Suppressor macrophage treated with lipopolysaccharide for 4 hours (primary cell): Measurements from ENCODE around the gene TSKU.

Source experiments
- DNase-seq: peaks from one replicate; pipeline ENCODE4 v3.0.0-alpha.2; 2020

Gene TSKU

DNA sequence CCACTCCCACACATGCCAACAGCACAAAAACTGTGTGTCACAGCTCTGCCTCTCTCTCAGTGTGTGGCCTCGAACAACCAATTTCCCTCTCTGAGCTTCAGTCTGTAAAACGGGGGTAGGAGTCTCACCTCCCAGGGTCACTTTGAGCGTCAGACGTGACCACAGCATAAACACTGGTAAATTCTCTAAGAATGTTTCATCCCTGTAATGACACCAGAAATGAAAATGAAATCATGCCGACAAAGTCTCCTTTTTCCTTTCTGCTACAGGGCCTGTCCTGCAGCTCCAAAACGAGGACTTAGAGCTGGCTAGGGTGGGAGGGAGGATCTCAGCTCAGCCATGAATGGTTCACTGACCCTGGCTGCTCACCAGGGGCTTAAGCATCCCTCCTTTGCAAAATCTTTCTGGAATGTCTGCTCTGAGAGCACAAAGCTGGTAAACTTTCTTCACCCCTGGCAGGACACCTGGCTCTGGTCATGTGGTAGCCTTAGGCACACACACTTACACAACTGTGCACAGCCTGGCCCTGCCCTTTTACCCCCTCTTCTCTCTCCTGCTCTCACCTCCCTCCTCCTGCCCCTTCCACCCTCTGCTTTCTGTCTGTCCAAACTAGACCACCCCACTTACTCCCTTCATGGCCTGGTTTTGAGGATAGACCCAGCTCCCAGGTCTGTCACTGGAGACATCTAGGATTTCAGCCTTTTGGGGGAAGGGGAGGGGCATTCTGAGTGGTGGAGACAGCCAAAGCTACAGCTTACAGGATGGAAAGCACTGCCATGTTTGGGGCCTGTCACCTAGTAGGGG, 12.3 kb upstream of the TSKU start:
- DNase-seq, result no peak

DNA sequence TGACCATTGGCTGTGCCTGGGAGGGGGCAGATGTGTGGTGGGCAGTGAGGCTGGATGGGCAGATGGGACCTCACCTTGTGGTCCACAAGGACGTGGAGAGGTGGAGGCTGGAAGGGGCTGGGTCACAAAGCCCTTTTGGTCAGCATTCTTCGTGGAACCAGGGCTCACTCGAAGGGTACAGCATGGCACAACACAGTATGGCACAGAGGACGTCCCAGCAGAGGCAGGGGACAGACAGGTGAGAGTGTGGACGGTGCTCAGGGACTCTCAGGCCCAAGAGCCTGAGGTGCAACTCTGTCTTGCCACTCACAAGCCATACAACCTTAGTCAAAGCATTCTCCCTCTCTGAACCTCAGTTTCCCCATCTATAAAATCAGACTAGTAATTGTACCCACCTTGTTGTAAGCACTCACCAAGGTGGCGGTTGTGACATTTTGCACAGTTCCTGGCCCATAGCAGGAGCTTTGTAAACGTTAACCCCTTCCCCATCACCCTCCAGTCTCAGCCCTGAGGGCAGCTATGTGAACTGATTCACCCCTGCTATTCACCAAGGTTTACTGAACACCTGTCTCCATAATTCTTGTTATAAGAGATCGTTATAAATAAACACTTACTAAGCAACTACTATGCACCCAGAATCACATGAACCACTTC, 11.6 kb upstream of the TSKU start:
- DNase-seq, result no peak

DNA sequence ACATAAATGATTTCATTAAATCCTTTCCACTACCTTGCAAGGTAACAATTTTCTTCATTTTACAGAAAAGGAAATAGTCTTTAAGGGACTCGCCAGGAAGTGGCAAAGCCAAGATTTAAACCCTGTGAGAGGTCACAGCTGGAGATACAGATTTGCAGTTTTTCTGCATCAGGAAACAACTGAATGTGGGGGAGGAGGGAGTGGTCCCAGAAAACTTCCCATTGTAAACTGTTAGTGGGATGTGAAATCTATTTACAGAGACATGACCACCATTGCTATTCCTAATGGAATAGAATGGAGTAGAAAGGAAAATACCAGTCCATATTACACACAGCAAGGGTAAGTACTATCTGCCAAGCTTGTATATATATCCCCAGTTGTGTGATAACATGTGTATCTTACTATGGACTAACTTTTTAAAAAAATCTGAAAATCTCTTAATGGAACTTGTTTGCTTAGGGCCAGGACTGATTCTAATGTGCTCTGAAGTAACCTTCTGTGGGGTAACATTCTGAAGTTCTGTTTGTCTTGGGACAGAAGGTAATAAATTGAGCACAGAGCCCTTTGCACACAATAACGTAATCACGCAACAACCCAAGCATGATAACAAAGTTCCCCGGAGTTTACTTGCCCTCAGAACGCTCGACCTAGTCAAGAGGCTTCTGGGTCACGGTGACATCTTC, 10.9 kb upstream of the TSKU start:
- no peak for DNase-seq

DNA sequence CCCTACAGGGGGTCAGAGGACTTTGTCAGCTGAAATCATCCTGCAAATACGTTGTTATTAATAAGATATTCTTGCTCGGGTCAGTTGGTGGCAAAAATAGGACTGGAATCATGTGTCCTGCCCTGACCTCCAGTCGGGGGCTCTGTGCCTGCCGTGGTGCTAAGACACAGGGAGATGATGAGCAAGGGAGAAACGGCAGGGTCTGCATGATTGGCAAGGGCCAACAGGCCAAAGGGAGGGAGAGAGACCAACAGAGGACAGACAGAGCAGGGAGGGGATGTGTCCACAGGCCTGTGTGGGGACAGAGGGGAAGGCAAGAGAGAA, 10.4 kb upstream of the TSKU start:
- DNase-seq, result no peak

DNA sequence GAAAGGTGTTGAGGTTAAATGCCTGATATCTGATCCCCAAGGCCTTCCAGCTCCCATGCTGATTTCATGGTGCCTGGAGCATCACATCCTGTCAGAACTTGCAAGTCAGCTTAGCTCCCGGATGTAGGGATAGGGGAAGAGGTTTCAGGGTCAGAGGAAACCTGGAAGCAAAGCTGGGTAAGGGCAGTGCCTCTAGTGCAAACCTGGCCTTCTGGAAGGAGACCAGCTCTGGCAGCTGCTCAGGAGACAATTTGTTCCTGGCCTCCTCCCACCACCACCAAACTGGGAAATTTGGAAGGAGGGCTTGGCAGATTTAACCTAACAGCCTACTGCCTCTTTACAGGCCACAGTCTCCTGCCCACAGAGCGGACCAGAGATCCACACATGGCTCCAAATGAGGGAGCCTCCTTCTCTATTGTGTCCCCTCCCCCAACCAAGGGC, 9.2 kb upstream of the TSKU start:
- no peak for DNase-seq

DNA sequence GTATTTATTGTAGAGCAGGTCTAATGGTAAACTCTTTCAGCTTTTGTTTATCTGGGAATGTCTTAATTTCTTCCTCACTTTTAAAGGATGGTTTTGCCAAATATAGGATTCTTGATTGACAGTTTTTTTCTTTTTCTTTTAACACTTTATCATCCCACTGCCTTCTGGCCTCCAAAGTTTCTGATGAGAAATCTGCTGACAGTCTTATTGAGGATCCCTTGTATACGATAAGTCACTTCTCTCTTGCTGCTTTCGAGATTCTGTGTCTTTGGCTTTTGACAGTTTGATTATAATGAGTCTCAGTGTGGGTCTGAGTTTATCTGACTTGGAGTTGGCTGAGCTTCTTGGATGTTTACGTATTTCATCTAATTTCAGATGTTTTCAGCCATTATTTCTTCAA, 6.7 kb upstream of the TSKU start:
- DNase-seq, result no peak

DNA sequence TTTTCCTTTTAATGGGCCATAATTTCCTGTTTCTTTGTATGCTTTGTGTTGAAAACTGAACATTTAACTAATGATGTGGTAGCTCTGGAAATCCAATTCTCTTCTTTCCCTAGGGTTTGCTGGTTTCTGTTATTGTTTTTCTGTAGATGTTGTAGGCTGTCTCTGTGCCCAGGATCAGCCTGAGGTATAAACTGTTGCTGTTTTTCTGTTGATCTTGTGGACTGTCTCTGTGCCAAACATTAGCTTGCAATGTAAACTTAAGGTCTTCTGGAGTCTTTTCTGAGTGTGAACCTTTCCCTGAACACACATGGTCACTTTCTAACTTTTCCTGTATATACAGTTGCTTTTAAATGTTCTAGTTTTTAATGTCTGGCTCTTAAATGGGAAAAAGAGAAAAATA, 5.9 kb upstream of the TSKU start:
- no peak for DNase-seq

DNA sequence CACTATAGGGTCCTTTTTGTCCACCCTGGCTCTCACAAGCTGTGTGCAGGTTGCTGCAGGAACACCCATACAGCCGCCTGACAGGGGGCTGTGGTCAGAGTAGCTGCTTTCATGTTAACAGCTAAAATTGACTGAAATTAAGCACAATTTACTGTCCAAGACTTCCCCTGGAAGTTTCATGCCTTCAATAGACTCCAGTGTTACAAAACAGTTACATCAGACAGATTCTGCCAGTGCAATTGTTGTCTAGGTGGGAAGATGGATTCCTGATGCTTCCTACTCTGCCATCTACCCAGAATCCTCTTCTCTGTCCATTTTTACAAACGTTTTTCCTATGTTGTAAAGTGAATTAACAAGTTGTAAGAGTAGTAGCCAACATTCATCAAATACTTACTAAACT, 5.3 kb upstream of the TSKU start:
- no peak for DNase-seq

DNA sequence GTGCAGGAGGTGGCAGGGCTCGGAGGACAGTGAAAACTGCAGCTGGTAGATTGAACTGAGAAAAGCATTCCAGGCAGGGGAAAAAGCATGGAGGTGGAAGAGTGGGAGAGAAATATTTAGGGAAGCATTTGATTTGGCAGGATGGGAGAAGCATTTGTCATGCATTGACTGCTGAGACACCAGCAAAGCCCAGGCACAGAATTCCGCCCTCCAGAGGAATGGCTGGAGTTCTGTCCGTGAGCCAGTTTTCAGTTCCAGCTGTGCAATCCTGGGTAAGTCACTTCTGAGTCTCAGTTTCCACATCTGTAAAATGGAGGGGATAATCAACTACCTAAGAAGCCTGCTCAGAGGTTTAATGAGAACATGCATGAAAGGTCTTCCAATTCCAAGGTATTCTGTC, 4.3 kb upstream of the TSKU start:
- no peak for DNase-seq

DNA sequence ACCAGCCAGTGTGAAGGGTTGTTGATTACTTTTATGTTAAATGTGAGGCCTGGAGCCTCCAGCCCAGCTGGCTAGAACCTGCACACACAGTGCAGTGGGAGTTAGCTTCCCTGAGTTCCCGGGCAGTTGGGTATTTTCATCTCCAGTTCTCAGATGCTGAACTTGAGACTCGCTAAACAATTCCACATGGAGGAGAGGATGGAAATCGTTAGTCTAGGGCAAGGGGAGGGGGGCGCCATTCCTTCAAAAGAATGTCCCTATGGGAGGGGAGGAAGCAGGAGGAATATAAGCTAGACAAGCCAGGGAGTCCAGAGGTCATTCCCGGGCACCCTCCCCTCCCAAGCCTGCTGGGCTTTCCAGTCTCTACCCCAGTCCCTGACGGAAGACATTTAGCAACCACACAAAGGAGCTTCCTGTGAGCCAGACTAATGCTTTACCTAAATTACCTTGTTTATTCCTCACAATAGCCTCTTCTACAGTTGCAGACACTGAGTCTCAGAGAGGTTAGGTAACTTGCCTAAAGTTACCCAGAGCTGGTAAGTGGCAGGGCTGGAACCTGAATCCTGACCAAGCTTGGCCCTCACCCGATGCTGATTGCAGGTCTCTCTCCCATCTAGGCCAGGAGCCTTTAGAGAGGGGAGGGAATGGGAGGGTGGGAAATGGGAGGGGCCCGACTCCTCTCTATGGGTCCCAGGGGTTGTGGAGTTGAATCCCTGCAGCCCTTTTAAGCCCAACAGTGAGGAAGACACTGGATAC, 1.9 kb upstream of the TSKU start:
- no peak for DNase-seq

DNA sequence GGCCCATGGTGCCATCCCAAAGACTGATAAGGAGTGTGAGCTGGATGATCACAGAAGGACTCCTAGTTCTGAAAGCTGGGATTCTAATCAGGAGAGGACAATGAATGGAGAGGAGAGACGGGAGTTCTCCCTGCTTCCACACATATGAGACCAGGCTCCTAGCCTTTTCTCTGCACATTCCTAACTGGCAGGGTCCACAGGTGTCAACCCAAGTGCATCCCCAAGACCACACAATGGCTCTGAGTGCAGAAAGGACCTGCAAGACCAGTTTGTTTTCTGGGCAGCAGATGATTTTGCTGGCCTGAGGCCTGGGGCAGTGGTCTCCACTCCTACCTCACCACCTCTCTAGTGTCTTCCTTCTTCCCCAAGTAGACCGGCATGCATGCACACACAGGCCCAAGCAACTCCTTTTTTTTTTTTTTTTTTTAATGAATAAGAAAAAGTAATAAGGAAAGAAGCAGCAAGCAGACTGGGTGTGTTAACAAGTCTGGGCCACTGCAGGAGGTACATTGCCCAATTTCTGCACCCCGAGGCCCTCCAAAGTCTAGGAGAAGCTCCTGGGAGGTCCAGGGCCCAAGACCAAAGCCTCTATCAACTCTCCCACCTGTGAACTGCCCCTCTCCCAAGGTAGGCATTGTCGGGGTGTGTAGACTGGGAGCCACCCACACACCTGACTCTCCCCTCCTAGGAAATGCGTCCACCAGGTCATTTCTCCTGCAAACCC, 1.2 kb upstream of the TSKU start:
- DNase-seq, result no peak

DNA sequence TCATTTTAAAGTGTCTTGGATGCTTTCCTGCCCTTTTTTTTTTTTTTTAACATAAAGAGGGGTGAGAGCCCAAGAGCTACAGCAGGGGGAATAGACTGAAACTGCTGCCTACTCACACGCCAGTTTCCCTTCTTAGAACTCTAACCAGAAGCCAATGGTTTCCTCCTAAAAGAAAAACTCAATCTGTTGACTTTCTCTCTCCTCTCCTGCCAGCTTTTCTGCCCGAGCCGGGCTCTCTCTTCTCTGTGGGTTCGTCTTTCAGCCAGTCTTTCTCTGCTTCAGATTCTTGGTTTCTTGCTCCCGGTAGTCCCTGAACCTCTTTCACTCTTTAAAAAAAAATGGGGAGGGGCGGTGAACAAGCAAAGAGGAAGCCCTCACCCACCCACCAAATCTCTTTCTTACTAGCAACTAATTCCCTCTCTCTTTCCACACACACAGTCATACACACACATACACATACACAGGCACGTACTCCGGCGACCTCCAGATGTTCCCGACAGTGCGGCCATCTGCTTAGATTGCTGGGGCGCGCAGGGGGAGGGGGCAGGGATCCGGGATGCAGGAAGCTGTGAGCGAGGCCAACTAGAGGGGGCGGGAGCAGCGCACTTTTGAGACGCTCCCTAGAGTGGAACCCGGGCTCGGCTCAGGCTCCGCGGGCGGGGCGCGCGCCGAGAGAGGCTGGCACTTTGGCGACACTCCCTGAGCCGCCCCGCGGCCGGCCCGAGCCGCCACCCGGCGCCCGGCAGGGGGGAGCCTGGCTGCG, 444 bp upstream of the TSKU start:
- DNase-seq, result peak; percentile 46

DNA sequence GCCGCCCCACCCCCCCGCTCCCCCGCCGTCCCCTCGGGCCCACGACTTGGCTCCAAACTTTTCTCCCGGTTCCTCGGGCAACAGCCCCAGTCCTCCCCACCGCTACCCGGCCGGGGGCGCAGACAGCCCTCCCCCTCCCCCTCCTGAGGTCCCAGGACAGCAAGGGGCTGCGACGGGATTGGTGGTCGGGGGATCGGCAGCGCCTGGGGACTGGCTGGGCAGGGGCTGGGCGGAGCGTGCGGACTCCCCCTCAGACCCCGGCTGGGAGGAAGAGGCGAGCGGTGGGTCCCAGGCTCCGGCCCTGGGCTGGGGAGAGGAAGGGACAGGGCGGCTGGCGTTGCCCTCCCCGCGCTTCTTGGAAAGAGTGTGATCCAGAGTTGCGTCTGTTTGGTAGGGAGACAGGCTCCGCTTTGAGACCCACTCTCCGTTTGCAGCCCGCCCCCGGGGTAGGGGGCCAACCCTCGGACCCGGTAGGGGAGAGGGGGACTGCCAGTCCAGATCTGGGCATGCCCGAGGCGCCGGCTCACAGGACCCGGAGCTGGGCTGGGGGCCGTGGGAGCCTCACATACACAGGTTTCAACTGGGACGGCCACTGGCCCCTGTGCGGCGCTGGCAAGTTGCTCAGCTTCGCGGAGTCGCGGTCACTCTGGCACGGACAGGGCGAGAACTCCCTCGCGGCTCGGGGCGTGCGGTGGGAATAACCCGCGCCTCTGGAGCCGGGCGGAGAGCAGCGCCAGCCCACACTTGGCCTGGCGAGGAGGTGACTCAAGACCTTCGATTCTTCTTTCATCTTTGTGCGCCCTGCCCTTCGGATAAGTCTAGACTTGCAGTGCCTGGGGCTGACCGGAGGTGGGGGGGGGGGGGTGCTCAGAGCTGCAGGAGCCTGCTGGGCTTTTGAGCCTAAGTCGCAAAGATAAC, 999 bp downstream of the TSKU start:
- DNase-seq, result peak; percentile 22

DNA sequence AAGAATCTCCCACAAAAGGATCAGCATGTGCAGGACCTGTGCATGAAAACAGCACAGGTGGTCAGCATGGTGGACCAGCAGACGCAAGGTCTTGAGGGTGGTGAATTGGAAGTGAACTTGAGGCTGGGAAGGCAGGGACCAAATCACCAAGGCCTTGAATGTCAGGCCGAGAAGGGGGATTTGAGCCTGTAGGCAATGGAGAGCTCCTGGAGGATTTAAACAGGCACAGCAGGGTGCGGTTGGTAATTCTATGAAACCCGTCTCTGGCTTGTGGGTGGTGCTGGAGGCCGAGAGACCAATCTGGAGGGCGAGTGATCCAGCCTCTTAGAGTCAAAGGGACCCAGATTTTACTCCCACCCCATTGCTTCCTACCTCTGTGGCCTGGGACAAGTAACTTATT, 2.4 kb downstream of the TSKU start:
- DNase-seq, result no peak

DNA sequence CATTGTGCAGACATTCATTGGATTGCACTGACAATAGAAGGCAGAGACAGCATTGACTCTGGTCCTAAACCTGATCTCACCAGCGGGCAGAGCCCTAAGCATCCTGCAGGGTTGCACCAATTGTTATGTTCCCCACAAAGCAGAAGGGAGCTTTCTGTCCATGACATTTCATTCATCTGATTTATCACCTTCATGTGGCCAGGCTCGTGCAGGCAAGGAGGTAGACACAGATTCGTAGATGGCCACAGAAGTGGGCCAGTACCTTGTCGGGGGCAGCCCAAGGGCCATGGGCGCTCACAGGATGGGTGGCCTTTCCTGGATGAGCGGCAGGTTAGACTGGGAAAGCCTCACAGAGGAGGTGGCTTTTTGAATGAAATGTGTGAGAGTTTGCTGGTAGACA, 2.9 kb downstream of the TSKU start:
- no peak for DNase-seq

DNA sequence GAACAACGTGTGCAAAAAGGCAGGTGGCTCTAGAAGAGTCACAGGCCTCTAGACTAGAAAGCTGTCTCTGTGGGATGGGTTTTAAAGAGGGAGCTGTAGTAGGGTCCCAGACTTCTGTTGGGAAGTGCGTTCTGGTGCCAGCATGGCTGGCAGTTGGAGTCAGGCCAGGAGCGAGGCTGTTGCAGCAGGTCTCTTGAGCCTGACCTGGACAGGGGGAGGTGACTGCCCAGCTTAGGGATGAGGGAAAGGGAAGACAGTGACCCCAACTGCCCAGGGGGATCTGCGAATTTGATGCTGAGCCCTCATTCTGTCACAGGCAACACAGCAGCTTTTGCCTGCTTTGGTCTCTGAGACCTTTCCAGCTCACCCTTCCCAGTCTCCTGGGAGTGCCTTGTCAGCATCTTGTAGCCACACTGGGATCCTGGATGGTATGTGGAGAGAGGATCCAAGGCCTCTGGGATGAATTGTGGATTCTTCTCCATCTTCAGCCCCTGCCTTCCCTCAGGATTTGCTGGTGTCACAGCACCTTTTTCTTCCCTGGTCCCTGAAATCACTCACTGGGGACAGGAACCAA, 3.4 kb downstream of the TSKU start:
- DNase-seq, result no peak

DNA sequence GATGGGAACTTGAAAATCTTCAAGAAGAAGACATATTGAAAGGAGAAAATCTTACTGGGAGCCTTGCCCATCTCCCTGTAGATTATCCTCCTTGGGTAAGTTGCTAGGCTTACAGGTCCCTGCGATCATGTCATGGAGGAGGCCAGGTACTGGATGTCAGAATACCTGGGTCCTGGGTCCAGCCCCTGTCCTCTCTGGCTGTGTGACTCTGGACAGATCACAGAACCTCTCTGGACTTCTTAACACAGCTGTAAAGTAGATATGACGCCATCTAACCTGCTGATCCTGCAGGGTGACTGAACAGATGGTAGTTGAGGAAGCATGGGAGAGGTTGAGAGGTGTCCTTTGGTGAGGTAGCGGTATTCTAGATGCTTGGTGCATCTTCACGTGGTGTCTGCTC, 4.1 kb downstream of the TSKU start:
- DNase-seq, result no peak

DNA sequence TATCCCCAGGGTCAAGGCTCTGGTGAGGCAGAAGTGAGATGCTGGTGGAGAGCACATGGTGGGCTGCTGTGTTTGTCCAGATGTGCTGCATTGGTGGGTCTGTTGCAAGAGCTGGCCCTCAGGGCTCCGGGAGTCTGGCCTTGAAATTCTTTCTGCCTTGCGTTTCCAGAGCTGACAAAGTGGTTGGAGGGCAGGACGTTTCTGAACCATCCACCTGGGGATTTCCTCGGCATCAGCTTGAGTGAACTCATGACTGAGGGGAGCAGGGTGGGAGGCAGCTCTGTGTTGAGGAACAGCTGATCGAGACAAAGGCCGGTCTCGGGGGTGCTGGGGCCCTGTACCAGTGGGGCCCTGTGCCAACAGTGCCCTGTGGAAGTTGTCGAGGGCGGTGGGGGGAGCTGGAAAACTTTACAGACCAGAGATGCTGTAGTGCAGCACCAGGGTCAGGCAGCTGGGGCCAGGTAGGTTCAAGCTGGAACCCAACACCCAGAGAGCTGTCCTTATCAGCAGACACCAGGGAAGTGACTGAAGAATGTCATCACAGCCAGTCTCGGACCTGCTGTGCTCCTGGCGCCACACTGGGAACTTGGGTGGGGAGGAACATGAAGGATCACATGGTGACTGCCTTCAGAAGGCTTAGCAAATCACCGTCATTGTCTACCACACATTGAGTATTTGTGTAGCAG, 4.9 kb downstream of the TSKU start:
- DNase-seq, result no peak

DNA sequence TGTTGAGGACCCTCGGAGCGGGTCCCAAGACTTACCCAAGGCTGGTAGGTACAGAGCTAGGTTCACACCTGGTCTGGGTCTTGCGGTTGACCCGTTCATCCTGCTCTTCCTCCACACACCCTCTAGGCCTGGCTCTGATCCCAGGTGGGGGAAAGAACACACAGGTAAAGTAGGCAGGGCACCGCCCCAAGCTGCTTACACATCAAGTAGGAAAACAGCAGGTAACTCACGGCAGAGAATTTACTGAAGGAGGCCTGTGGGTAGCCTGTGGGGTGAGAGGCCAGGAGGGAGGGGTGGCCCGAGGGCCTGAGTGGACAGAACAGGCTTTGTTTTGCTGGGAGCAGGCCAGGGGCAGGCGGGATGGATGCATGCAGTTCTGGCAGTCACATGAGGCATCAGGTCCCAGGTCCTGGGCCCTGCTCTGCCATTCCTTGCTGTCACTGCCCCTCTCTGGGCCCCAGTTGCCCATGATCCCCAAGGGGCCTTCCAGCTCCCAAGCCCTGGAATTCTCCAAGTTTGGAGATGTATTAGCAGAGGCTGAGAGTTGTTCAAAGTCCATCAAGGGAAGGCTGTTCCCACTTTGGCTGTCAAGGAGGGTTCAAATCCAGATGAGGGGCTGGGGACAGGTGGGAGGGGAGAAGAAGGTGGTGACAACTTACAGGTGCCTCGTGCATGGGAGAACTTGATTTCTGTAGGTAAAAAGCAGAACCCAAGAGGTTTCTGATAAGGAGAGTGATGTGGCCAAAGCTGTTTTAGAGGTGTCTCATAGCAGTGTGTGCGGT, 5.7 kb downstream of the TSKU start:
- no peak for DNase-seq
